Ovary (tissue), 9 donors: ENCODE results near the gene CCNL1. TPM values are rescaled to one million over a fixed set of nuclear protein-coding genes. Genes with fewer than 3 reads are reported as not detected.

ENCODE experiments used
- DNase-seq, 5 donors: peaks; one replicate each; pipeline ENCODE4 v3.0.0-alpha.2; 2019 to 2020
- H3K27ac ChIP-seq, 2 donors: fragments of 200-600 bp; one replicate each; pipeline versions ENCODE4 v1.5.1 to v1.8.0; 2019 to 2022
- H3K27me3 ChIP-seq: fragments of 200-600 bp; one replicate; pipeline ENCODE4 v1.8.0; 2022
- H3K36me3 ChIP-seq: fragments of 200-600 bp; sonication (generic); one replicate; pipeline ENCODE4 v1.5.1; 2019
- H3K4me1 ChIP-seq: one replicate; pipeline ENCODE4 v1.8.1; 2013; ENCODE audit warnings: mild to moderate bottlenecking, moderate library complexity; ENCODE audit not compliant: insufficient read depth
- H3K4me3 ChIP-seq: fragments of 200-600 bp; sonication (generic); one replicate; pipeline ENCODE4 v1.5.1; 2017
- H3K9me3 ChIP-seq, 2 donors: fragments of 200-600 bp in 1 of 2; sonication (generic) in 1 of 2; one replicate each; pipeline versions ENCODE4 v1.5.1 to v1.8.1; 2013 to 2019; ENCODE audit warnings: mild to moderate bottlenecking in 1 of 2, moderate library complexity in 1 of 2
- CTCF ChIP-seq, 3 donors: fragments of 450-650 bp in 2 of 3; fragments of 200-600 bp in 1 of 3; IDR thresholded peaks; one replicate each; pipeline versions ENCODE4 v1.5.1 to v1.8.0; 2016 to 2022; ENCODE audit warnings: antibody characterized with exemption in 3 of 3, mild to moderate bottlenecking in 1 of 3
- EP300 ChIP-seq: sonication (generic); formaldehyde crosslinking; IDR thresholded peaks from one replicate; pipeline ENCODE4 v1.6.1; 2017; ENCODE audit warnings: antibody characterized with exemption
- POLR2A ChIP-seq: fragments of 450-650 bp; IDR thresholded peaks from one replicate; pipeline ENCODE4 v1.6.1; 2017; ENCODE audit warnings: antibody characterized with exemption, mild to moderate bottlenecking, moderate library complexity
- WGBS, 3 donors: extraction: QIAGEN DNeasy Blood & Tissue Kit in 1 of 3; methylation state at CpG; one replicate each; pipeline versions ENCODE4 v1.1.5 to v1.1.7; 2013 to 2017; 5-methylcytosine and 5-hydroxymethylcytosine counted together
- intact Hi-C, 4 donors: fragments of 100-400 bp; cut with DNase I; formaldehyde crosslinking; loops; one replicate each; pipeline versions ENCODE4 v1.11.0 to v1.15.1; 2022 to 2023
- polyA plus RNA-seq, 2 donors: library from polyadenylated mRNA; stranded (reverse); fragments of 200-250 nt in 1 of 2; fragments of 350-450 nt in 1 of 2; fragmentation: Illumina TruSeq in 1 of 2; extraction: RNeasy Lipid Tissue Mini Kit (QIAGEN cat#74804) in 1 of 2; gene quantifications; one replicate each; pipeline ENCODE4 v1.2.3, GENCODE V29; 2013 to 2014
- total RNA-seq, 7 donors: library from RNA; depleted of rRNA in 2 of 7; stranded (reverse); fragments of >200 nt in 2 of 7; fragmentation: NEBNext Ultra II Directional in 3 of 7; extraction: Animal tissue kit (Norgen Biotek cat#: 25700) in 3 of 7; gene quantifications; one replicate each; pipeline versions ENCODE4 v1.1.0 to v1.2.4, GENCODE V29; 2016 to 2023
- donor health status: DM: no; HTN: no; CAD: no; lungs with moderate emphysema.
- donor health status: DM: no; HTN: no; CAD: no.
- donor health status: Bipolar disorder and iron deficiency.
- donor health status: DM: yes; HTN: yes; CAD: no.
- donor health status: DM: no; HTN: no; CAD: no.
- donor health status: DM: yes; HTN: yes; CAD: no.

CCNL1 gene
- total and polyA plus RNA-seq, 9 donors: 67.6 to 514 (median 96.7) TPM

GRCh38 chr3:157122832-157123427 lies 37.0 kb downstream of the CCNL1 start:
- no peaks in the 10 kb centered on the region for H3K36me3 ChIP-seq
- WGBS, 3 donors: 77 to 83% (median 81%) methylated on average over 3 of the region's 3 CpGs
- no peaks in the 10 kb centered on the region for H3K4me1 ChIP-seq
- no peak overlapping the region for H3K27ac ChIP-seq
- intact Hi-C loops: no loop called here
- TF ChIP-seq EP300 (no peak), POLR2A (no peak)
- no peaks in the 10 kb centered on the region for H3K27me3 ChIP-seq
- H3K9me3 ChIP-seq: no peaks in the 10 kb centered on the region
- DNase-seq: no peak
- H3K4me3 ChIP-seq: no peak overlapping the region

GRCh38 chr3:157122116-157122515 lies 37.8 kb downstream of the CCNL1 start:
- H3K27me3 ChIP-seq: no peaks in the 10 kb centered on the region
- WGBS, 3 donors: 18 to 27% (median 25%) methylated on average over 2 of the region's 2 CpGs
- no peak overlapping the region for H3K27ac ChIP-seq
- H3K4me1 ChIP-seq: no peaks in the 10 kb centered on the region
- no peak overlapping the region for H3K4me3 ChIP-seq
- DNase-seq: no peak
- H3K36me3 ChIP-seq: no peaks in the 10 kb centered on the region
- TF ChIP-seq CTCF (IDR thresholded peaks at IDR 0.05) (no peak), EP300 (no peak), POLR2A (no peak)
- intact Hi-C loops: no loop called here
- no peaks in the 10 kb centered on the region for H3K9me3 ChIP-seq

DNA sequence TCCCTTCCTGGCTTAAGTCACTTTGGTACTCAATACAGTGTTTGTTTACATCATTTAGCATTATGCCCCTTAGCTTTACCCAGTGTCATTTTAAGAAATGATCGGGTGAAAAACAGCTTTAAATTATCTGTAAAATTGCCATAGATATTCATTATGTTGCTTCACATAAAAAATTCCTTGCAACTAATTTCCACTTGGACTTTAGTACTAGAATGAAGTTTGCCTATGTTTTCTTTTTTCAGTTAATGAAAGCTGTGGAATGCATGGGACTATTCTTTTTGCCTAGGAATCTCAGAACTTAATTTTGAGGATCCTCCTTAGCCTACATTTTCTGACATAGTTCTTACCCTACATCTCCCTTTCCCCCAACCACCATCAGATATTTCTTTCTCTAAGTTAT lies 38.4 kb downstream of the CCNL1 start:
- TF ChIP-seq CTCF (IDR thresholded peaks at IDR 0.05) (no peak), POLR2A (no peak), EP300 (no peak)
- 81 to 94% (median 90%) methylated on average over 1 of the region's 1 CpG for WGBS, 3 donors
- no peak for DNase-seq
- no peak overlapping the region for H3K27ac ChIP-seq
- no peaks in the 10 kb centered on the region for H3K4me1 ChIP-seq
- no peaks in the 10 kb centered on the region for H3K27me3 ChIP-seq
- intact Hi-C loops: no loop called here
- no peak overlapping the region for H3K4me3 ChIP-seq
- H3K9me3 ChIP-seq: no peaks in the 10 kb centered on the region
- H3K36me3 ChIP-seq: no peaks in the 10 kb centered on the region

DNA sequence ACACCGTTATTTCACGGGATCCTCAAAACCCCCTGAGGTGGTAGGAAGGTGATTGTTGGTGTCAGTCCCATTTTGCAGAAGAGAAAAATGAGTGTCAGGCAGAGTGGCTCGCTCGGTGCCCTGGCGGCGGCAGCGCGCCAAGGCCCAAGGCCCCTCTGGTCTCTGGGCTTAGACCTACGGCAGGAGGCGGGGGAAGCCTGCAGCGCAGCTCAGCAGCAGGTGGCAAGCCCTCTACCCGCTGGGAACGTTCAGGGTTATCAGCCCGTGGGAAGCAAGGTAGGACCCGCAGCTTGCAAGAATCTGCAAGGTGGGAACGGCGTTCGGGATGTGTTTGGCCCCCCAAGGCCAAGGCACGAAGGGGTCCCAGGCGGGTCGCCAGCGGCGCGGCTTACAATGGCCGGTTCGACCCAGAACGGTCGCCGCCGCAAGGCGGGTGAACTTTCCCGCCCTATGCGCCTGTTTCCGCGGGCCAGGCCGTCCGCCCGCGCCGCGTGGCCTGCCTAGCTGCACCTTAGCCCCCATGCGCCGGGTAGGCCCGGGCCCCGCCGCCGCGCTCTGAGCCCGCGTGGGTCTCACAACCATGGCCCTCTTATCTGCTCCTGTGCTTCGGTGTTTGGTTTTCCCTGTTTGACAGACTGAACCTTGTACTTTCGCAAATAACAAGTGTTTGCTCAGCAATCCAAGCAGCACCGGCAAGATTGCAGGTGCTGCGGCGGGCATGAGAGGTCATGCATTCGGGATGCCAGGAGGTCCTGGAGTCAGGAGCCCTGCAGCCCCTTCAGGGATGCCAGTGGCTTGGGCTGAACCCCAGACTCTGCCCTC lies 39.7 kb downstream of the CCNL1 start:
- DNase-seq: no peak
- 79 to 80% (median 80%) methylated on average over 45 to 56 of the region's 56 CpGs for WGBS, 3 donors
- Histone ChIP-seq H3K36me3 (no peaks in the 10 kb centered on the region), H3K27me3 (no peaks in the 10 kb centered on the region), H3K9me3 (no peaks in the 10 kb centered on the region), H3K4me3 (no peak overlapping the region), H3K4me1 (peaks cover 5% of the 10 kb centered on the region), H3K27ac (no peak overlapping the region)
- TF ChIP-seq EP300: no peak
- no peak for TF ChIP-seq CTCF (IDR thresholded peaks at IDR 0.05)
- no peak for TF ChIP-seq POLR2A
- intact Hi-C loops: no loop called here

DNA sequence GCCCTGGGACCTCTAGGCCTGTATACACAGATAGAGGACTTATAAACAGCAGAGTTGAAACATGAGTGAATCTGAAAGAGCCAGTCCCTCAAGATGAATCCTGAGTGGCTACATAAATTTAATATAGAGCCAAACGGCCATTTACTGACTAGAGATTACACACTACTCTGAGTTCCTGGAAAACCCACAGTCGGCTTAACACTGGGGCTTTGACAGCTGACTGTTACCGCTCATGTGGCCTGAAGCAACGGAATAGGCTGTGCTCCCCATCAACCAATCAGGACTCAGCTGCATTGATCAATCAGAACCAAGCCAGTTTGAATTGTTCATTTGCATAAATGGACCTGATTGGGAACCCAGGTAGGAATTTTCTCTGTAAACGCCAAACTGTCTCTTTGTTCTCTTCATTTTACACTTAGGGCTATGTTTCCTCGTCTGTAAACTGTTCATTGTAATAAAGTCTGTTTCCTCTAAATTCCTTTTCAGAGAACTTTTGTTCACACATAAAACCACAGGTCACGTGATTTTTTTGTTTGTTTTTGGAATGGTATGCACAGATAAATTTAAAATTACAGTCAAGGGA lies 40.5 kb downstream of the CCNL1 start:
- H3K36me3 ChIP-seq: no peaks in the 10 kb centered on the region
- WGBS, 3 donors: 88 to 90% (median 90%) methylated on average over 7 of the region's 7 CpGs
- DNase-seq: no peak
- H3K27me3 ChIP-seq: no peaks in the 10 kb centered on the region
- intact Hi-C loops: no loop called here
- H3K4me3 ChIP-seq: no peak overlapping the region
- peaks cover 5% of the 10 kb centered on the region for H3K4me1 ChIP-seq
- no peak overlapping the region for H3K27ac ChIP-seq
- H3K9me3 ChIP-seq: no peaks in the 10 kb centered on the region
- TF ChIP-seq EP300 (no peak), CTCF (IDR thresholded peaks at IDR 0.05) (no peak), POLR2A (no peak)
